CD14-positive monocyte (primary cell): ENCODE data around the gene JMJD1C. TPM values are rescaled to one million over a fixed set of nuclear protein-coding genes. Genes with fewer than 3 reads are reported as not detected.

Source experiments
- DNase-seq, 3 donors: peaks; one replicate each; pipeline ENCODE4 v3.0.0-alpha.2; 2011 to 2022
- H2AFZ ChIP-seq: 2 replicates; pipeline ENCODE4 v1.6.0; 2012; ENCODE audit warnings: mild to moderate bottlenecking, low read depth, low read length, inconsistent platforms; ENCODE audit not compliant: insufficient read depth, poor library complexity, severe bottlenecking
- H3K27ac ChIP-seq, 2 donors: 1 replicate in 1 of 2; 2 replicates in 1 of 2; pipeline ENCODE4 v1.5.1; 2012 to 2013; ENCODE audit warnings: low read length in 2 of 2, control low read depth in 1 of 2, inconsistent platforms in 1 of 2, low read depth in 1 of 2, mild to moderate bottlenecking in 1 of 2
- H3K27me3 ChIP-seq, 2 donors: one replicate each; pipeline versions ENCODE4 v1.6.0 to v1.6.1; 2011 to 2013; ENCODE audit warnings: low read length in 2 of 2; ENCODE audit not compliant: control insufficient read depth in 2 of 2, insufficient read depth in 2 of 2
- H3K36me3 ChIP-seq, 2 donors: replicated peaks in 1 of 2; 1 replicate in 1 of 2; 2 replicates in 1 of 2; pipeline versions ENCODE4 v1.5.1 to v1.6.1; 2012 to 2013; ENCODE audit warnings: low read length in 2 of 2, control low read depth in 1 of 2, inconsistent platforms in 1 of 2, mild to moderate bottlenecking in 1 of 2; ENCODE audit not compliant: insufficient read depth in 2 of 2, control insufficient read depth in 1 of 2
- H3K4me1 ChIP-seq, 2 donors: 1 replicate in 1 of 2; 2 replicates in 1 of 2; pipeline versions ENCODE4 v1.5.1 to v1.6.1; 2012 to 2013; ENCODE audit warnings: low read length in 2 of 2, control low read depth in 1 of 2, inconsistent platforms in 1 of 2, mild to moderate bottlenecking in 1 of 2, moderate library complexity in 1 of 2; ENCODE audit not compliant: insufficient read depth in 2 of 2, control insufficient read depth in 1 of 2
- H3K4me2 ChIP-seq: replicated peaks from 2 replicates; pipeline ENCODE3; 2012; ENCODE audit warnings: low read length, moderate library complexity, mild to moderate bottlenecking; ENCODE audit not compliant: poor library complexity, severe bottlenecking; ENCODE audit errors: extremely low read depth
- H3K4me3 ChIP-seq, 3 experiments: fragments of 200-600 bp in 1 of 3; sonication (generic) in 1 of 3; replicated peaks in 1 of 3; 1 replicate in 2 of 3; 2 replicates in 1 of 3; pipeline ENCODE4 v1.5.1; 2011 to 2013; ENCODE audit warnings: low read length in 3 of 3, mild to moderate bottlenecking in 3 of 3, control low read depth in 2 of 3, low read depth in 2 of 3, inconsistent platforms in 1 of 3, moderate library complexity in 1 of 3
- H3K79me2 ChIP-seq: 2 replicates; pipeline ENCODE4 v1.6.0; 2012; ENCODE audit warnings: mild to moderate bottlenecking, control low read depth, inconsistent platforms, low read length, moderate library complexity; ENCODE audit not compliant: insufficient read depth
- H3K9ac ChIP-seq: 2 replicates; pipeline ENCODE4 v1.6.0; 2017; ENCODE audit warnings: low read length, mild to moderate bottlenecking; ENCODE audit not compliant: insufficient read depth, poor library complexity, severe bottlenecking
- H3K9me3 ChIP-seq, 2 donors: replicated peaks in 1 of 2; 1 replicate in 1 of 2; 2 replicates in 1 of 2; pipeline versions ENCODE4 v1.5.1 to v1.6.1; 2012 to 2013; ENCODE audit warnings: low read length in 2 of 2, control low read depth in 1 of 2; ENCODE audit not compliant: control insufficient read depth in 1 of 2, insufficient read depth in 1 of 2
- H4K20me1 ChIP-seq: 2 replicates; pipeline ENCODE4 v1.6.0; 2012; ENCODE audit warnings: mild to moderate bottlenecking, low read length, control low read depth, moderate library complexity; ENCODE audit not compliant: insufficient read depth
- H3K27ac Mint-ChIP-seq, 7 donors: one replicate each; pipeline ENCODE4 v1.8.0; 2020; ENCODE audit warnings: mild to moderate bottlenecking in 7 of 7, mixed read lengths in 7 of 7, moderate library complexity in 6 of 7, inconsistent platforms in 2 of 7
- H3K27me3 Mint-ChIP-seq, 3 donors: one replicate each; pipeline ENCODE4 v1.8.0; 2021 to 2022; ENCODE audit warnings: low read depth in 3 of 3, mild to moderate bottlenecking in 3 of 3, mixed read lengths in 3 of 3, moderate library complexity in 3 of 3, inconsistent platforms in 1 of 3
- H3K36me3 Mint-ChIP-seq, 2 donors: one replicate each; pipeline ENCODE4 v1.8.0; 2020; ENCODE audit warnings: mixed read lengths in 2 of 2, inconsistent platforms in 1 of 2, mild to moderate bottlenecking in 1 of 2
- H3K4me1 Mint-ChIP-seq: one replicate; pipeline ENCODE4 v1.8.0; 2020; ENCODE audit warnings: mild to moderate bottlenecking, mixed read lengths
- H3K4me3 Mint-ChIP-seq, 2 donors: one replicate each; pipeline ENCODE4 v1.8.0; 2020; ENCODE audit warnings: mild to moderate bottlenecking in 2 of 2, mixed read lengths in 2 of 2, moderate library complexity in 1 of 2
- H3K9me3 Mint-ChIP-seq, 7 donors: one replicate each; pipeline ENCODE4 v1.8.0; 2020 to 2022; ENCODE audit warnings: mixed read lengths in 7 of 7, mild to moderate bottlenecking in 6 of 7, moderate library complexity in 6 of 7, inconsistent platforms in 2 of 7
- CTCF ChIP-seq: fragments of 200-600 bp; IDR thresholded peaks from one replicate; pipeline ENCODE4 v1.8.0; 2022; ENCODE audit warnings: antibody characterized with exemption, mild to moderate bottlenecking
- WGBS: methylation state at CpG from one replicate; pipeline ENCODE4 v1.1.5; 2013; ENCODE audit warnings: missing lambda C conversion rate; ENCODE audit not compliant: insufficient coverage; 5-methylcytosine and 5-hydroxymethylcytosine counted together
- intact Hi-C, 2 donors: fragments of 100-400 bp; cut with micrococcal nuclease; formaldehyde crosslinking; loops; one replicate each; pipeline versions ENCODE4 v1.15.0 to v1.15.1; 2023
- polyA plus RNA-seq, 3 donors: library from polyadenylated mRNA; depleted of rRNA in 1 of 3; unstranded in 2 of 3; stranded (reverse) in 1 of 3; fragments of 300-500 nt in 2 of 3; fragments of >200 nt in 1 of 3; fragmentation: Illumina TruSeq in 2 of 3; gene quantifications; 1 replicate in 2 of 3; 2 replicates in 1 of 3; pipeline ENCODE4 v1.2.3, GENCODE V29; 2012 to 2021

Gene JMJD1C
- polyA plus RNA-seq, 3 donors, result 27.8 to 84.8 (median 46.5) TPM

DNA sequence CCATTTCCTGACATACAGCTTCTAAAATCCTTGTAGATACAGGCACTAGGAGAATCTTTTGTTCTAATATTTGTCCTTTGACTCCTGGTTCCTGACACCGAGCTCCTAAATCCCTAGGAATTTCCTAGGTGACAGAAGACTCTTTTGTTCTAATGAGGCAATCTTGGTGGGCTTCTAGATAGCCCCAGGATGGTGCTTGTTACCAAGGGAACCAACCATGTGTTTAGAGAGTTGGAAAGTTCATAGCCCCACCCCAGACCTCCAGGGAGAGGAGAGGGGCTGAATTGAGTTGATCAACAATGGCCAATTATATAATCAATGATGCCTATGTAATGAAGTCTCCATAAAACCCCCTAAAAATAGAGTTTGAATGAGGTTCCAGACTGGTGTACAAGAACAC is 145.1 kb downstream of the JMJD1C start:
- H3K9me3 Mint-ChIP-seq, result peaks cover 0 to 3% (median 0%) of the 10 kb centered on the region in 7 donors

GRCh38 chr10:63319231-63319630 is 146.5 kb downstream of the JMJD1C start:
- Histone ChIP-seq H3K9ac (no peak overlapping the region), H3K4me1 (no peaks in the 10 kb centered on the region), H3K27ac (no peak overlapping the region), H3K4me3 (no peak overlapping the region), H2AFZ (no peak overlapping the region), H3K9me3 (no peaks in the 10 kb centered on the region), H3K27me3 (no peaks in the 10 kb centered on the region), H3K4me2 (no peak overlapping the region), H4K20me1 (peaks cover 9% of the 10 kb centered on the region), H3K79me2 (no peaks in the 10 kb centered on the region), H3K36me3 (no peaks in the 10 kb centered on the region)
- no peak for DNase-seq
- WGBS, result no CpG with 5 or more reads among the region's 3 CpGs
- H3K9me3 Mint-ChIP-seq, result peaks cover 0 to 4% (median 0%) of the 10 kb centered on the region in 7 donors
- intact Hi-C loops, result no loop called here
- peaks cover 6% of the 10 kb centered on the region for H3K4me1 Mint-ChIP-seq
- peaks cover 0 to 2% (median 0%) of the 10 kb centered on the region in 3 donors for H3K27me3 Mint-ChIP-seq
- peaks cover 6 to 22% of the 10 kb centered on the region in 2 donors for H3K36me3 Mint-ChIP-seq
- H3K27ac Mint-ChIP-seq, result no peak overlapping the region
- no peak overlapping the region for H3K4me3 Mint-ChIP-seq
- TF ChIP-seq CTCF, result no peak

More for the DNA sequence above, 145.1 kb downstream of the JMJD1C start:
- peaks cover 6 to 21% of the 10 kb centered on the region in 2 donors for H3K36me3 Mint-ChIP-seq
- intact Hi-C loops, result loop anchor here in 1 of 2 donors (2.0 kb wide), 1 partner anchor 48 kb away; no protein-coding TSS in a partner anchor
- H3K4me3 Mint-ChIP-seq, result no peak overlapping the region
- TF ChIP-seq CTCF, result no peak
- no peaks in the 10 kb centered on the region for H3K27me3 ChIP-seq
- peaks cover 0 to 2% (median 0%) of the 10 kb centered on the region in 3 donors for H3K27me3 Mint-ChIP-seq
- peaks cover 9% of the 10 kb centered on the region for H4K20me1 ChIP-seq
- no peaks in the 10 kb centered on the region for H3K79me2 ChIP-seq
- H3K4me1 Mint-ChIP-seq, result peaks cover 10% of the 10 kb centered on the region
- no peak for DNase-seq
- no peak overlapping the region for H3K27ac ChIP-seq
- no CpG with 5 or more reads among the region's 1 CpG for WGBS
- H3K9ac ChIP-seq, result no peak overlapping the region
- no peak overlapping the region for H3K4me3 ChIP-seq
- H3K27ac Mint-ChIP-seq, result no peak overlapping the region
- H3K4me1 ChIP-seq, result no peaks in the 10 kb centered on the region
- H2AFZ ChIP-seq, result no peak overlapping the region
- H3K4me2 ChIP-seq, result no peak overlapping the region
- H3K36me3 ChIP-seq, result no peaks in the 10 kb centered on the region
- H3K9me3 ChIP-seq, result no peaks in the 10 kb centered on the region
